HG03060 (cell line): ENCODE measurements around the gene TUBB8.
"Not testable (repeated sequence)": the region's sequence is repeated elsewhere in the genome, so short reads cannot be mapped to it uniquely, and the experiment has no call there.

Source experiments
- ATAC-seq: cut with Tn5 transposase; IDR thresholded peaks from one replicate; pipeline ENCODE4 v1.9.1; 2021; ENCODE audit warnings: low read depth, moderate number of reproducible peaks; ENCODE audit not compliant: unreplicated experiment

The TUBB8 gene

GRCh38 chr10:48996-49395 is at the start of gene TUBB8:
Gene TUBB8 (minus strand): TSS chr10:49296. CDS start chr10:49238, 58 bp downstream.
- ATAC-seq, result no peak

GRCh38 chr10:96466-96865 is 47.4 kb upstream of the TUBB8 start:
- no peak for ATAC-seq

- ATAC-seq, result no peak
Measured at GRCh38 chr10:95356-96115, 46.4 kb upstream of the TUBB8 start.

GRCh38 chr10:94613-95012 is 45.5 kb upstream of the TUBB8 start:
- ATAC-seq, result no peak

- no peak for ATAC-seq
Measured at GRCh38 chr10:92846-93245, 43.8 kb upstream of the TUBB8 start.

GRCh38 chr10:92153-92552 is 43.1 kb upstream of the TUBB8 start:
- ATAC-seq, result no peak

- no peak for ATAC-seq
Measured at GRCh38 chr10:91313-91712, 42.2 kb upstream of the TUBB8 start.

GRCh38 chr10:90161-90560 is 41.1 kb upstream of the TUBB8 start:
- no peak for ATAC-seq

GRCh38 chr10:89248-89647 is 40.2 kb upstream of the TUBB8 start:
- ATAC-seq, result no peak

GRCh38 chr10:88253-88652 is 39.2 kb upstream of the TUBB8 start:
- no peak for ATAC-seq

- no peak for ATAC-seq
Measured at GRCh38 chr10:87177-88080, 38.3 kb upstream of the TUBB8 start.

- ATAC-seq, result no peak
Measured at GRCh38 chr10:86031-86430, 36.9 kb upstream of the TUBB8 start.

GRCh38 chr10:85044-85443 is 35.9 kb upstream of the TUBB8 start:
- ATAC-seq, result no peak

GRCh38 chr10:83930-84530 is 34.9 kb upstream of the TUBB8 start:
- ATAC-seq, result no peak

- no peak for ATAC-seq
Measured at GRCh38 chr10:80477-81105, 31.5 kb upstream of the TUBB8 start.

- ATAC-seq, result no peak
Measured at GRCh38 chr10:79532-80215, 30.6 kb upstream of the TUBB8 start.

GRCh38 chr10:78556-78955 is 29.5 kb upstream of the TUBB8 start:
- no peak for ATAC-seq

- ATAC-seq, result not testable (repeated sequence)
Measured at GRCh38 chr10:74266-74621, 25.1 kb upstream of the TUBB8 start.

GRCh38 chr10:73543-74265 is 24.6 kb upstream of the TUBB8 start:
- not testable (repeated sequence) for ATAC-seq

- not testable (repeated sequence) for ATAC-seq
Measured at GRCh38 chr10:68156-68555, 19.1 kb upstream of the TUBB8 start.
